Lung (tissue), 12 donors: ENCODE measurements around the gene SNAPC5. TPM values are rescaled to one million over a fixed set of nuclear protein-coding genes. Genes with fewer than 3 reads are reported as not detected.

Experiments used
- ATAC-seq: fragments of 200-7000 bp; cut with Tn5 transposase; one replicate; pipeline ENCODE4 v1.9.1; 2020; ENCODE audit warnings: moderate number of reproducible peaks; ENCODE audit not compliant: insufficient read depth, low FRiP score
- DNase-seq, 3 donors: peaks; one replicate each; pipeline ENCODE4 v3.0.0-alpha.2; 2013 to 2017
- H3K27ac ChIP-seq, 2 donors: one replicate each; pipeline ENCODE4 v1.5.1; 2013; ENCODE audit warnings: mild to moderate bottlenecking in 2 of 2, moderate library complexity in 2 of 2, control low read depth in 1 of 2, inconsistent platforms in 1 of 2, low read depth in 1 of 2, low read length in 1 of 2
- H3K27me3 ChIP-seq, 3 donors: one replicate each; pipeline ENCODE4 v1.5.1; 2013; ENCODE audit warnings: low read length in 2 of 3; ENCODE audit not compliant: control insufficient read depth in 3 of 3, insufficient read depth in 3 of 3
- H3K36me3 ChIP-seq, 4 donors: one replicate each; pipeline ENCODE4 v1.5.1; 2013; ENCODE audit warnings: low read length in 4 of 4, mild to moderate bottlenecking in 1 of 4, moderate library complexity in 1 of 4; ENCODE audit not compliant: control insufficient read depth in 4 of 4, insufficient read depth in 4 of 4
- H3K4me1 ChIP-seq, 5 donors: one replicate each; pipeline ENCODE4 v1.5.1; 2013; ENCODE audit warnings: low read length in 5 of 5, mild to moderate bottlenecking in 2 of 5, moderate library complexity in 1 of 5; ENCODE audit not compliant: control insufficient read depth in 5 of 5, insufficient read depth in 5 of 5
- H3K4me3 ChIP-seq: one replicate; pipeline ENCODE4 v1.5.1; 2013; ENCODE audit warnings: mild to moderate bottlenecking, control low read depth, moderate library complexity
- H3K9ac ChIP-seq, 2 donors: one replicate each; pipeline ENCODE4 v1.5.1; 2013; ENCODE audit warnings: low read length in 2 of 2, control low read depth in 1 of 2; ENCODE audit not compliant: insufficient read depth in 1 of 2
- H3K9me3 ChIP-seq, 4 donors: one replicate each; pipeline ENCODE4 v1.5.1; 2013; ENCODE audit warnings: low read length in 3 of 4, mild to moderate bottlenecking in 1 of 4, moderate library complexity in 1 of 4; ENCODE audit not compliant: control insufficient read depth in 4 of 4, insufficient read depth in 3 of 4
- WGBS, 2 donors: extraction: QIAGEN DNeasy Blood & Tissue Kit; methylation state at CpG; one replicate each; pipeline ENCODE4 v1.1.7; 2013; 5-methylcytosine and 5-hydroxymethylcytosine counted together
- polyA plus RNA-seq, 2 donors: library from polyadenylated mRNA; stranded (reverse); fragments of 200-250 nt; gene quantifications; one replicate each; pipeline ENCODE4 v1.2.1, GENCODE V29; 2013
- total RNA-seq, 2 donors: library from RNA; depleted of rRNA in 1 of 2; stranded (reverse); fragments of >200 nt in 1 of 2; gene quantifications; one replicate each; pipeline ENCODE4 v1.2.1, GENCODE V29; 2014 to 2021
- TF ChIP-seq, protein P1 (sequence below): IDR thresholded peaks from 2 replicates; pipeline ENCODE4 v1.5.1; 2012; ENCODE audit warnings: mild to moderate bottlenecking; ENCODE audit errors: control extremely low read depth, extremely low read depth
- donor health status: control.
- donor health status: control.
- donor health status: Bipolar disorder and iron deficiency.
- donor health status: healthy.
- donor health status: DM: yes; HTN: yes; CAD: no.

SNAPC5 gene
- total and polyA plus RNA-seq, 4 donors = 19.2 to 41.4 (median 26.7) TPM

GRCh38 chr15:66480267-66480666, 17.3 kb downstream of the SNAPC5 start:
- WGBS, 2 donors = 80 to 90% methylated on average over 6 of the region's 6 CpGs
- Histone ChIP-seq H3K36me3 (peaks cover 0 to 19% (median 10%) of the 10 kb centered on the region in 4 donors), H3K9ac (no peak overlapping the region), H3K27ac (no peak overlapping the region), H3K4me3 (no peak overlapping the region), H3K27me3 (no peaks in the 10 kb centered on the region), H3K9me3 (no peaks in the 10 kb centered on the region), H3K4me1 (peaks cover 0 to 5% (median 0%) of the 10 kb centered on the region in 5 donors)
- TF ChIP-seq, protein P1, sequence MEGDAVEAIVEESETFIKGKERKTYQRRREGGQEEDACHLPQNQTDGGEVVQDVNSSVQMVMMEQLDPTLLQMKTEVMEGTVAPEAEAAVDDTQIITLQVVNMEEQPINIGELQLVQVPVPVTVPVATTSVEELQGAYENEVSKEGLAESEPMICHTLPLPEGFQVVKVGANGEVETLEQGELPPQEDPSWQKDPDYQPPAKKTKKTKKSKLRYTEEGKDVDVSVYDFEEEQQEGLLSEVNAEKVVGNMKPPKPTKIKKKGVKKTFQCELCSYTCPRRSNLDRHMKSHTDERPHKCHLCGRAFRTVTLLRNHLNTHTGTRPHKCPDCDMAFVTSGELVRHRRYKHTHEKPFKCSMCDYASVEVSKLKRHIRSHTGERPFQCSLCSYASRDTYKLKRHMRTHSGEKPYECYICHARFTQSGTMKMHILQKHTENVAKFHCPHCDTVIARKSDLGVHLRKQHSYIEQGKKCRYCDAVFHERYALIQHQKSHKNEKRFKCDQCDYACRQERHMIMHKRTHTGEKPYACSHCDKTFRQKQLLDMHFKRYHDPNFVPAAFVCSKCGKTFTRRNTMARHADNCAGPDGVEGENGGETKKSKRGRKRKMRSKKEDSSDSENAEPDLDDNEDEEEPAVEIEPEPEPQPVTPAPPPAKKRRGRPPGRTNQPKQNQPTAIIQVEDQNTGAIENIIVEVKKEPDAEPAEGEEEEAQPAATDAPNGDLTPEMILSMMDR = no peak
- ATAC-seq (no peak), DNase-seq (no peak)

DNA sequence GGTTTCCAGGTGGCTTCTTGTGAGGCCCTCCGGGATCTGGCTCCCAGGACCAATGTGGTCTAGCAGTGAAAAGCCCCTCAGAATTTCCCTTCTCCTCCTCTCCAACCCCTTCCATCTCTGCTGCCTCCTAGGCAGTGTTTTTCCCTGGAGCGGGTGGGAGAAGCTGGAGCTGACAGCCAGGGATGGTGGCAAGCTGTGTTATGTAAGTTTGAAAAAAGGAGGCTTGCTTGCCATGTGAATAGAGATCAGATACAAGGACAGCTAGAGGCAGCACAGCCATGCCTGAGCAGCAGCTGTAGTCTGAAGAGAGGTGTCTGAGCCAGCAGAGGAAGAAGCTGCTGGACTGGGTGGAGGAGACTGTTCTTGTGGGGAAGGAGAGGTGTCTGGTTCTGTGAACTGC, 20.6 kb downstream of the SNAPC5 start:
- H3K36me3 ChIP-seq = peaks cover 0 to 6% (median 5%) of the 10 kb centered on the region in 4 donors
- TF ChIP-seq, protein P1 = no peak
- H3K27ac ChIP-seq = no peak overlapping the region
- no peak overlapping the region for H3K4me3 ChIP-seq
- H3K4me1 ChIP-seq = peaks cover 0 to 10% (median 0%) of the 10 kb centered on the region in 5 donors
- H3K9ac ChIP-seq = no peak overlapping the region
- no peaks in the 10 kb centered on the region for H3K27me3 ChIP-seq
- no peaks in the 10 kb centered on the region for H3K9me3 ChIP-seq
- 89 to 93% methylated on average over 2 of the region's 2 CpGs for WGBS, 2 donors
- DNase-seq (no peak), ATAC-seq (no peak)

DNA sequence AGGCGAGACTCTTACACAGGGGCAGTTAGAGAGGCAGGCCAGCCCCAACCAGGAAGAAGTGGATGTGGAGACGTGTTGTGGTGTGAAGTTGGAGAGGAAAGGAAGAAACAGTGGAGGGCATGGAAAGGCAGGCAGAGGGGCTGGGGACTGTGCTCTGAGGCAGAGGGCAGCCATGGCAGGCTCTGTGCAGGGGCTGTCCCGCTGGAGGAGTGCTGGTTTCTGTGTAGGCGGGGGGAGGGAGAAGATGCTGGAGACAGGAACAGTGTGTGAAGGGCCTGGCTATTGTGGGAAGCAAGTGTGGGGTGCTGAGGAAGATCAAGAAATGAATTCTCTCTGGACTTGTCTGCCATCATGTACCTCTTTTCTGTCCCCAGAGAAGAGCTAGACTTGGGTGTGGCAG, 21.0 kb downstream of the SNAPC5 start:
- H3K36me3 ChIP-seq = peaks cover 0 to 2% (median under 1%) of the 10 kb centered on the region in 4 donors
- ATAC-seq (no peak), DNase-seq (no peak)
- no peaks in the 10 kb centered on the region for H3K27me3 ChIP-seq
- TF ChIP-seq, protein P1 = no peak
- WGBS, 2 donors = 86 to 95% methylated on average over 4 of the region's 4 CpGs
- no peak overlapping the region for H3K27ac ChIP-seq
- no peaks in the 10 kb centered on the region for H3K9me3 ChIP-seq
- H3K9ac ChIP-seq = no peak overlapping the region
- no peak overlapping the region for H3K4me3 ChIP-seq
- H3K4me1 ChIP-seq = peaks cover 0 to 10% (median 0%) of the 10 kb centered on the region in 5 donors

GRCh38 chr15:66474963-66475362, 22.6 kb downstream of the SNAPC5 start:
- H3K27me3 ChIP-seq = no peaks in the 10 kb centered on the region
- ATAC-seq = no peak
- H3K27ac ChIP-seq = no peak overlapping the region
- peaks cover 0 to 10% (median 0%) of the 10 kb centered on the region in 5 donors for H3K4me1 ChIP-seq
- H3K36me3 ChIP-seq = no peaks in the 10 kb centered on the region
- H3K9me3 ChIP-seq = no peaks in the 10 kb centered on the region
- TF ChIP-seq, protein P1 = no peak
- no peak for DNase-seq
- 99% methylated on average over 3 of the region's 3 CpGs for WGBS, 2 donors
- no peak overlapping the region for H3K4me3 ChIP-seq
- H3K9ac ChIP-seq = no peak overlapping the region
